ENCODE data around the gene COL6A3.

COL6A3 gene

DNA sequence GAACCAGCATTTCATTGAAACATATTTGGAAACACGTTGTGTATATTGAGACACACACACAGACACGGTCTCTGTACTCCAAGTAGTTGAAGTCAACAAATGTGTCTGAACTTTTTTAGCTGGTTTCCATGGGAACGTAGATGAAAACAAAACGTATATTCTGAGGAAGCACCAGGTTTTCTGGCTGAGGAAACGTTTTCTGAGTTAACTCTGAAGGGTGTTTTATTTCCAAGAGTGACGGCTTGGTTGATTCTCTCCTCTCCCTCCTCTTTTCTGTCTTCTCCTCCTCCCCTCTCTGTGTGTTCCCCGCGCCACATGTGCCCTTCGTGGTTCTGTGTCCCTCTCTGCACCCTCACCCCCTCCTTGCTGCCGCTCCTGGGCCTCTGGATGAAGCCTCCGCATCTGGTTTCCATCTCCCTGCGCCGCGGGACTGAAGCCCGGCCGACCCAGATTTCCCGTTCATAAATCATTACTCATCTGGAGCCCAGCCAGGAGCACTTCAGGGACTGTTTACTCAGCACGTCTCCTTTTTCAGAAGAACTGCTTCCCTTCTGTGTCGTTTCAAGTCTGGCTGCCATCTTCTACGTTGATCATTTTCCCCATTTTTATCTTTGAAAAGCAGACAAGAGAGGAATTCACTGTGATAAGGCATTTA lies 122.7 kb downstream of the COL6A3 start:
- Histone ChIP-seq H3K4me1 (ENCODE audit: control insufficient read depth, insufficient read depth, low read length) (peaks cover 28% of the 10 kb centered on the region), H3K36me3 (ENCODE audit: control insufficient read depth, insufficient read depth, low read length) (no peaks in the 10 kb centered on the region), H3K9me3 (ENCODE audit: control insufficient read depth, low read length) (no peaks in the 10 kb centered on the region), H3K27me3 (ENCODE audit: control insufficient read depth, insufficient read depth, low read length) (no peaks in the 10 kb centered on the region), H3K4me3 (ENCODE audit: low read length) (peak overlapping the region; percentile 10), H3K9ac (ENCODE audit: low read length) (peak overlapping the region; percentile 48)

DNA sequence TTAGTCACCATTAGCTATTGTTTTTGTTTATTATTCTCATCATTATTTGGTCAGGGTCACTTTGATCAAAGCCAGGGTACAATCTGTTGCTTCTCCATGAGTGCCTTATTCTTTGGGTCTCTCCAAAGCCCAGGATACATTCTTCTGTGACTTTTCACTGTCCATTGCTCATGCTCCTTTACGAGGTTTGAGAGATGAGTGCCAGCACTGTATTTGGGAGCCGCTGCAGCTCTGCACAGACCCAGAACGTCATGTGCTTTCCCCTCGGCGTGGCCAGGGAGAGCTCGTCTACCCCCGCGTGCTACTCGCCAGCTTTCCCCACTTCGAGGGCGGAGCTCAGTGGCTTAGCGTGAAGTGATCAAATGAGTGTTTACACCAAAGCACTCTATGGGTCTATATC lies 123.7 kb downstream of the COL6A3 start:
- no peaks in the 10 kb centered on the region for H3K27me3 ChIP-seq (ENCODE audit: control insufficient read depth, insufficient read depth, low read length)
- no peak overlapping the region for H3K4me3 ChIP-seq (ENCODE audit: low read length)
- H3K9ac ChIP-seq (ENCODE audit: low read length): no peak overlapping the region
- H3K36me3 ChIP-seq (ENCODE audit: control insufficient read depth, insufficient read depth, low read length): no peaks in the 10 kb centered on the region
- H3K9me3 ChIP-seq (ENCODE audit: control insufficient read depth, low read length): no peaks in the 10 kb centered on the region
- H3K4me1 ChIP-seq (ENCODE audit: control insufficient read depth, insufficient read depth, low read length): peaks cover 28% of the 10 kb centered on the region

DNA sequence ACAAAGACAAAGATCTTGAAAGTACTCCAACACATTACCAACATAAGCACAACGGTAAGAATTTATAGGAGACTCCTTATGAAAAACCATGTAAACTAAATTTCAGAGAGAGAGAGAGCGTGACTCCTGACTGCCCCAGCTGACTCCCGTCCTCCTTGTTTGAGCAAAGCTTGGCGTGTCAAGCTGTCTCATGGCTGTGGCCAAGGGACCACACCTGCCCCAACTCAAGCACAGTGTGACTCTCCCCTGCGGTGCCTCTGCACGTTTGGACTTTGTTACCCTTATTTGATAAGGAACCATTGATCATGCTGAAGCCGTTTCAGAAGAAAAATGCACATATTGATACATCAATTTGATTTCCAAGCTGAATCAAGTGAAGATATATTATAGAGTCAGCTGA lies 124.8 kb downstream of the COL6A3 start:
- H3K36me3 ChIP-seq (ENCODE audit: control insufficient read depth, insufficient read depth, low read length): no peaks in the 10 kb centered on the region
- H3K4me1 ChIP-seq (ENCODE audit: control insufficient read depth, insufficient read depth, low read length): peaks cover 28% of the 10 kb centered on the region
- H3K4me3 ChIP-seq (ENCODE audit: low read length): no peak overlapping the region
- no peaks in the 10 kb centered on the region for H3K9me3 ChIP-seq (ENCODE audit: control insufficient read depth, low read length)
- H3K27me3 ChIP-seq (ENCODE audit: control insufficient read depth, insufficient read depth, low read length): no peaks in the 10 kb centered on the region
- H3K9ac ChIP-seq (ENCODE audit: low read length): no peak overlapping the region

DNA sequence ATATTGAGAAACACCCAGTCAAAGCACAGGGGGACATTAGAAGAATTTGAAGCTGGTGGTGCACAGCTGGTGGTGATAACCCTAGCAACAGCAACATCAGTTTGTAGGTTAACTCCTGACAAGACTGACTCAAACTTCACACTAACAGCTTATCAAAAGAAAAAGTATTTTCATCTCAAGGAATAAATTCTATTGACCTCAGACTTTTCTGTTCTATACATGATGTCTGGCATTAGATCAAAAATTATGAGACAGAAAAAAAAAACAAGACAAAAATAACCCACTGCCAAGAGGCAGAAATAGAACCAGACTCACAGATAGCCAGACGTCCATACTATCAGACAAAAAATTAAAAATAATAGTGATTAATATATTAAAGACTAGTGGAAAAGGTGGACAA lies 126.1 kb downstream of the COL6A3 start:
- H3K27me3 ChIP-seq (ENCODE audit: control insufficient read depth, insufficient read depth, low read length): no peaks in the 10 kb centered on the region

DNA sequence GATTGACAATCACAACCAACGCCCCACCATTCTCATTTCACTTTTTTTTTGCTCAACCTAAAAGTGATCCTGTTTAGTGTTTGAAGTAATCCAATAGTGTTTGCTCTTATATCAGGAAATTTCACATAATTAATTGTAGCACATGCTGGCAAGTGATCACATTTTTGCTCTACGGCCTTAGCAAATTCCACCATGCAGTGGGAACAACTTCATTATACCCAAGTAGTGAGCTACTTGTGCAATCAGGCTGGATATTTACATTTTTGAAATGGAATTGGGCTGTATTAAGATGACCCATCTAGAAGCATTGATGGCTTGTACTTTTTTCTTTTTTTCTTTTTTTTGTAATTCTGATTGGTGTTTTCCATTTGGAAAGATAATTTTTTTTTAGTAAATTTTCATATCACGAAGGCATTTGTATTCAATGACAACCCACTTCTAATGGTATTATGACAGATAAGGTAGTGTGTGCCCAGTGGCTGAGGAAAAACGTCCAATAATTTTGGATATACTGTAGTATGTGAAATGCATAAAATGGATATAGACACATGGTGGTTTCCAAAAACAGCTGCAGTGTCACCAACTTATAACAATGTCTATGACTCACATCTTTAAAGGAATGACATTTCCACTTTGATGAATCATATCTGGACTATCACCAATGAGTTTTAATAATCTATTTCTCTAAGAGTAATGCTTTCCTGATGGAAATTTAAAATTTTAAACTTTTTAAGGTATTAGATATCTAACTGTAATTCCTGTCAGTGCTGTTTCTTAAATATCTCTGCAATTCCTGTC lies 130.6 kb downstream of the COL6A3 start:
- Histone ChIP-seq H3K4me3 (ENCODE audit: low read length) (no peak overlapping the region), H3K4me1 (ENCODE audit: control insufficient read depth, insufficient read depth, low read length) (no peaks in the 10 kb centered on the region), H3K36me3 (ENCODE audit: control insufficient read depth, insufficient read depth, low read length) (no peaks in the 10 kb centered on the region), H3K9ac (ENCODE audit: low read length) (no peak overlapping the region), H3K9me3 (ENCODE audit: control insufficient read depth, low read length) (no peaks in the 10 kb centered on the region), H3K27me3 (ENCODE audit: control insufficient read depth, insufficient read depth, low read length) (no peaks in the 10 kb centered on the region)

More for the DNA sequence above, 126.1 kb downstream of the COL6A3 start:
- Histone ChIP-seq H3K9me3 (ENCODE audit: control insufficient read depth, low read length) (no peaks in the 10 kb centered on the region), H3K4me1 (ENCODE audit: control insufficient read depth, insufficient read depth, low read length) (peaks cover 28% of the 10 kb centered on the region), H3K9ac (ENCODE audit: low read length) (no peak overlapping the region), H3K36me3 (ENCODE audit: control insufficient read depth, insufficient read depth, low read length) (no peaks in the 10 kb centered on the region), H3K4me3 (ENCODE audit: low read length) (no peak overlapping the region)

DNA sequence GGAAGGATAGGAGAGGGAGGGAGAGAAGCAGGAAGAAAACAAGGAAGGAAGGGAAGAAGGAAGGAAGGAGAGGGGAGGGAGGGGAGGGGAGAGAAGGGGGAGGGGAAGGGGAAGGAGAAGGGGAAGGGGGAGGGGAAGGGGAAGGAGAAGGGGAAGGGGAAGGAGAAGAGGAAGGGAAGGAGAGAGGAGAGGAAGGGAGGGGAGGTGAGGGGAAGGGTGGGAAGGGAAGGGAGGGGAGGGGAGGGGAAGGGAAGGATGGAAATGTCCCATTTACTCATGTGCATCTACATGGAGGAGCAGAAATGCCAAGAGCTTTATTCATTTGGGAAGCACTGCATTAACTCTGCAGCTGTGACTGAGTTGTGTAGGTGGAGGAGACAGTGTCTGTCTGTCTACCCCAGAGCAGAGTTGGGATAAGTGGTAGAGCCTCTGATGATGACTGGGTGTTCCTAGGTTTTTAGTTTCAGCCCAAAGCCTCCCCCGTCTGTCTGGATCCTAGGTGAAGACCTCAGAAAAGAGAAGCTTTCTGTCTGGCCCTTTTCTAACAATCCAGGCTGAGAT lies 131.3 kb downstream of the COL6A3 start:
- Histone ChIP-seq H3K9me3 (ENCODE audit: control insufficient read depth, low read length) (no peaks in the 10 kb centered on the region), H3K4me3 (ENCODE audit: low read length) (no peak overlapping the region), H3K4me1 (ENCODE audit: control insufficient read depth, insufficient read depth, low read length) (no peaks in the 10 kb centered on the region), H3K36me3 (ENCODE audit: control insufficient read depth, insufficient read depth, low read length) (no peaks in the 10 kb centered on the region), H3K9ac (ENCODE audit: low read length) (no peak overlapping the region), H3K27me3 (ENCODE audit: control insufficient read depth, insufficient read depth, low read length) (no peaks in the 10 kb centered on the region)

DNA sequence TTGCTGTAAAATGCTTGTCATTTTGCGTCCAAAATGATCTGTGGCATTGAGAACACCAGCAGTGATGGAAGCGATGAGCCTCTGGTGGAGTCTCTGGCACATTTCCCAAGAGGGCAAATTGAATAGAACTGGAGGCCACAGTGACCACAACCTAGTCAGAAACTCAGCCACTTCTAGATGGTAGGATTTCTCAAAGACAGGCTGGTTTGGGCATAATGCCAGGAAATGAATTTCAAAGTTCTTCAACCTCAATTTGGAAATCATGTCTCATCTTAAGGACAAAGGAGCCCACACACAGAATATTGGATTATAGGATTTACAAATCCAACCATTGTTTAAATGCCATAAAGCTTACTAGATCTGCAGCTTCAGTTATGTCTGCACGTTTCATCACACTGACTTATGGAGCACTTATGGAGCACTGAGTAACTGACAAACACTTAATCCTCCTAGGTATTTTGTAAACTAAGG lies 132.1 kb downstream of the COL6A3 start:
- Histone ChIP-seq H3K4me3 (ENCODE audit: low read length) (no peak overlapping the region), H3K9ac (ENCODE audit: low read length) (no peak overlapping the region), H3K9me3 (ENCODE audit: control insufficient read depth, low read length) (no peaks in the 10 kb centered on the region), H3K36me3 (ENCODE audit: control insufficient read depth, insufficient read depth, low read length) (no peaks in the 10 kb centered on the region), H3K4me1 (ENCODE audit: control insufficient read depth, insufficient read depth, low read length) (no peaks in the 10 kb centered on the region), H3K27me3 (ENCODE audit: control insufficient read depth, insufficient read depth, low read length) (no peaks in the 10 kb centered on the region)

DNA sequence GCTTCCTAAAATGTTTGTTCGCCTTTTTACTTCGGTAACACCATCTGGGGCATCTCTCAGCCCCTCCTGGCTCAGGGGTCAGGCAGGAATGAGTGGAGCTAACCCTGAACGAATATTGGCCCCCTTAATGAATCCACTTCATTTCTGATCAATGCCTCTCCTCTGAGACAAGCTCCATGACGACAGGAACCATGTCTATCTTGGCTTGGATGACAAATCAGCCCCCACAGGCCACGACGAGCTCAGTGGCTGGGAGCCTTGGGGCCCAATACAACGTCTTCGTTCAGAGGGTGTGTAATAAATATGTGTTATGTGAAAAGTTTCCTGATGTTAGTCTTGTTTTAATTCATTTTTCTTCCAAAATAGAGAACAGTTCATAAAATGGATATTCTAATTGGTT lies 133.0 kb downstream of the COL6A3 start:
- H3K9ac ChIP-seq (ENCODE audit: low read length): no peak overlapping the region
- H3K9me3 ChIP-seq (ENCODE audit: control insufficient read depth, low read length): no peaks in the 10 kb centered on the region
- H3K4me1 ChIP-seq (ENCODE audit: control insufficient read depth, insufficient read depth, low read length): no peaks in the 10 kb centered on the region
- H3K36me3 ChIP-seq (ENCODE audit: control insufficient read depth, insufficient read depth, low read length): no peaks in the 10 kb centered on the region
- H3K4me3 ChIP-seq (ENCODE audit: low read length): no peak overlapping the region
- no peaks in the 10 kb centered on the region for H3K27me3 ChIP-seq (ENCODE audit: control insufficient read depth, insufficient read depth, low read length)

DNA sequence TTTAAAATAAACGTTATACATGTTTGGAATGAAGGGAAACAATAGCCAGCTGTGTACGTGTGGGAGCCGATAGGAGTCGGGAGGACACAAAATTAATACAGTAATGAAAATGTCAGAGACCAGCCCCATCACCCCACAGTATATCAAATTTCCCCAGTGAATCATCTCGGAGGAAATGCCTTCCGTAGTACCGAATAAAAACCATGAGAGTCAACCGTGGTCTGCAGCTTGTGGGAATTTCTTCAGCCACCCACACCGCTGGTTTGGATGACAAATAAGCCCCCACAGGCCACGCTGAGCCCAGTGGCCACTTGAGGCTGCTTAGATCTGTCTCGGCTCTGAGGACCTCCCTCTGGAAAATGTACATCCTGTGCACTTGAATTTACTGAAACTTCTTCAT lies 133.7 kb downstream of the COL6A3 start:
- Histone ChIP-seq H3K9me3 (ENCODE audit: control insufficient read depth, low read length) (no peaks in the 10 kb centered on the region), H3K36me3 (ENCODE audit: control insufficient read depth, insufficient read depth, low read length) (no peaks in the 10 kb centered on the region), H3K27me3 (ENCODE audit: control insufficient read depth, insufficient read depth, low read length) (no peaks in the 10 kb centered on the region), H3K4me3 (ENCODE audit: low read length) (no peak overlapping the region), H3K9ac (ENCODE audit: low read length) (no peak overlapping the region), H3K4me1 (ENCODE audit: control insufficient read depth, insufficient read depth, low read length) (no peaks in the 10 kb centered on the region)

DNA sequence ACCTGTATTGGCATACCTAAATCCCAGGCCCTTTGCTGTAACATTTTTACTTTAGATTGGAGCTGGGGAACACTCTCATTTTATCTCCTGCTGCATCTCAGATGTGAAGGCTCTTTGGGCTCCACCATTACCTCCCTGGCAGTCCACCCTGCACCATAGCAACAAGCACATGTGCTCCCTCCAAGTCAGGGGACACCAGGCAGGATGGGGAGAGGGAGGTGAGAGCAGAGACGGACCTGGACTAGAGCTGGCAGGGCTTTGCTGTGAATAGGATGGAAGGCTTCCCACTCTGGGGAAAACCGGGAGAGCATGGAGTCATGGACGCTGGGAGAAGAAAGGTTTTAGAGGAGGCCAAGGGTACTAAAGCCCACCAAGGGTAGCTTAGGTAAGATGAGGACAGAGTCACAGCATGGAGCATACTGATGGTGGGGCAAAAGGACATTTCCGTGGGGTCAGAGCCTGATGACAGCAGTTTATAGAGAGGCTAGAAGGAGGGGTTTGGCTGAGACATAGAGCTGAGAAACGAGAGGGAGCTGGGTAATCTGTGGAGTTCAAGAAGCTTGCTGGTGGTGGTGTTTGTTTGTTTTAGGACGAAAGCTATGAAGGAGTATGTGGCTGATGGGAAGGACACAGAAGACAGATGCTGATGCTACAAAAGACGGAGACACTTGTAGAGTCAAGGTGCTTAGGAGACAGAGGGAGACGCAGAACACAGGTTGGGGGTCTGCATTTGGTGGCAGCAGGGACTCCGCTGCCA lies 134.8 kb downstream of the COL6A3 start:
- Histone ChIP-seq H3K4me3 (ENCODE audit: low read length) (no peak overlapping the region), H3K9me3 (ENCODE audit: control insufficient read depth, low read length) (no peaks in the 10 kb centered on the region), H3K9ac (ENCODE audit: low read length) (no peak overlapping the region), H3K4me1 (ENCODE audit: control insufficient read depth, insufficient read depth, low read length) (no peaks in the 10 kb centered on the region), H3K27me3 (ENCODE audit: control insufficient read depth, insufficient read depth, low read length) (no peaks in the 10 kb centered on the region), H3K36me3 (ENCODE audit: control insufficient read depth, insufficient read depth, low read length) (no peaks in the 10 kb centered on the region)

DNA sequence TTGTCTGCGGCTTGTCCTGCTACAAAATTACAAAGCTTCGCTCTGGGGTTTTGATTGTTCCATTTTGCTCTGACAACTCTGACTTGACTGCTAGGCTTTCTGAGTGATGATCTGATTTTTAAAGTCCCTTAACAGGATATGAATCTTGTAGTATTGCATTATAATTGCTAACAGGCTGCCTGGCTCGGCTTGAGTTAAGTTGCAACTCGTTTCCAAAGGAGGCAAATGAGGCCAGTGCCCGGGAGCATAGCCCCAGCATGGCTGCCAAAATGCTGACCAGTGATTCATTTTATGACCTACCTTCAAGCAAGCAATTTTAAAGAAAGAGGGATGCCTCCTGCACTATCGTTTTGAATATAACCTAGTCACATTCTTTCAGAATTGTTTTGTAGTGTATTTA lies 135.4 kb downstream of the COL6A3 start:
- no peaks in the 10 kb centered on the region for H3K36me3 ChIP-seq (ENCODE audit: control insufficient read depth, insufficient read depth, low read length)
- H3K9ac ChIP-seq (ENCODE audit: low read length): no peak overlapping the region
- H3K4me3 ChIP-seq (ENCODE audit: low read length): no peak overlapping the region
- no peaks in the 10 kb centered on the region for H3K27me3 ChIP-seq (ENCODE audit: control insufficient read depth, insufficient read depth, low read length)
- no peaks in the 10 kb centered on the region for H3K9me3 ChIP-seq (ENCODE audit: control insufficient read depth, low read length)
- no peaks in the 10 kb centered on the region for H3K4me1 ChIP-seq (ENCODE audit: control insufficient read depth, insufficient read depth, low read length)

Measured in mucosa of stomach (tissue), 1 donor.